Neutrophil (primary cell): ENCODE measurements around the gene SPAG16.

Source experiments
- H3K27ac ChIP-seq: fragments of 200-600 bp; sonication (generic); 2 replicates; pipeline ENCODE4 v1.5.1; 2016; ENCODE audit warnings: mild to moderate bottlenecking, moderate library complexity
- H3K27me3 ChIP-seq: fragments of 200-600 bp; sonication (generic); 2 replicates; pipeline ENCODE4 v1.6.0; 2016; ENCODE audit warnings: mild to moderate bottlenecking
- H3K36me3 ChIP-seq: fragments of 200-600 bp; sonication (generic); 2 replicates; pipeline ENCODE4 v1.5.1; 2017
- H3K4me1 ChIP-seq, 2 experiments: fragments of 200-600 bp in 1 of 2; sonication (generic) in 1 of 2; 1 replicate in 1 of 2; 2 replicates in 1 of 2; pipeline versions ENCODE4 v1.5.1 to v1.6.1; 2013 to 2016; ENCODE audit warnings: low read depth in 1 of 2, low read length in 1 of 2, mild to moderate bottlenecking in 1 of 2, moderate library complexity in 1 of 2; ENCODE audit not compliant: control insufficient read depth in 1 of 2, insufficient read depth in 1 of 2
- H3K4me3 ChIP-seq, 2 experiments: fragments of 200-600 bp in 1 of 2; sonication (generic) in 1 of 2; 1 replicate in 1 of 2; 2 replicates in 1 of 2; pipeline ENCODE4 v1.5.1; 2013 to 2016; ENCODE audit warnings: low read depth in 1 of 2, low read length in 1 of 2, mild to moderate bottlenecking in 1 of 2, moderate library complexity in 1 of 2
- H3K9me3 ChIP-seq: fragments of 200-600 bp; sonication (generic); 2 replicates; pipeline ENCODE4 v1.5.1; 2016
- TF ChIP-seq, protein P1 (sequence below): fragments of 200-600 bp; sonication (generic); IDR thresholded peaks from 2 replicates; pipeline ENCODE4 v1.5.1; 2016; ENCODE audit warnings: antibody characterized with exemption

Gene SPAG16

DNA sequence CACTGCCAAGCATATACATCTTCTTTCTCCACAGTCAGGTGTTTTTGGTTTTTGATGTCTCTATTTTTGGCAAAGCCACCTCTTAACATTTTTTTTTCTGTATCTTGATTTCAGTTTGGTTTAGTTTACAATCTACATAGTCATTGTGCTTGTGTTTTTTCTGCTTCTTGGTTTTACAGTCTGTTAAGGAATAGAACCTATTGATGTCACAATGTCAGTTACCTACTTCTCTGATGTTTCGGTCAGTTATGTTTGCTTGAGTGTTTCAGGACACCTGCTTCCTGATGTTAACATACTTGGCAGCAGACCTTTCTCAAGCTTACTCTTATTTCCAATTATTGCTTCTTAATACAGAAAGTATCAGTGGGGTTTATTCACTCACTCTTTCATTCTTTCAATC is 253.3 kb downstream of the SPAG16 start:
- H3K4me3 ChIP-seq = no peak overlapping the region
- no peaks in the 10 kb centered on the region for H3K27me3 ChIP-seq
- TF ChIP-seq, protein P1, sequence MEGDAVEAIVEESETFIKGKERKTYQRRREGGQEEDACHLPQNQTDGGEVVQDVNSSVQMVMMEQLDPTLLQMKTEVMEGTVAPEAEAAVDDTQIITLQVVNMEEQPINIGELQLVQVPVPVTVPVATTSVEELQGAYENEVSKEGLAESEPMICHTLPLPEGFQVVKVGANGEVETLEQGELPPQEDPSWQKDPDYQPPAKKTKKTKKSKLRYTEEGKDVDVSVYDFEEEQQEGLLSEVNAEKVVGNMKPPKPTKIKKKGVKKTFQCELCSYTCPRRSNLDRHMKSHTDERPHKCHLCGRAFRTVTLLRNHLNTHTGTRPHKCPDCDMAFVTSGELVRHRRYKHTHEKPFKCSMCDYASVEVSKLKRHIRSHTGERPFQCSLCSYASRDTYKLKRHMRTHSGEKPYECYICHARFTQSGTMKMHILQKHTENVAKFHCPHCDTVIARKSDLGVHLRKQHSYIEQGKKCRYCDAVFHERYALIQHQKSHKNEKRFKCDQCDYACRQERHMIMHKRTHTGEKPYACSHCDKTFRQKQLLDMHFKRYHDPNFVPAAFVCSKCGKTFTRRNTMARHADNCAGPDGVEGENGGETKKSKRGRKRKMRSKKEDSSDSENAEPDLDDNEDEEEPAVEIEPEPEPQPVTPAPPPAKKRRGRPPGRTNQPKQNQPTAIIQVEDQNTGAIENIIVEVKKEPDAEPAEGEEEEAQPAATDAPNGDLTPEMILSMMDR = no peak
- no peaks in the 10 kb centered on the region for H3K9me3 ChIP-seq
- no peaks in the 10 kb centered on the region for H3K4me1 ChIP-seq
- no peaks in the 10 kb centered on the region for H3K36me3 ChIP-seq
- H3K27ac ChIP-seq = no peak overlapping the region

DNA sequence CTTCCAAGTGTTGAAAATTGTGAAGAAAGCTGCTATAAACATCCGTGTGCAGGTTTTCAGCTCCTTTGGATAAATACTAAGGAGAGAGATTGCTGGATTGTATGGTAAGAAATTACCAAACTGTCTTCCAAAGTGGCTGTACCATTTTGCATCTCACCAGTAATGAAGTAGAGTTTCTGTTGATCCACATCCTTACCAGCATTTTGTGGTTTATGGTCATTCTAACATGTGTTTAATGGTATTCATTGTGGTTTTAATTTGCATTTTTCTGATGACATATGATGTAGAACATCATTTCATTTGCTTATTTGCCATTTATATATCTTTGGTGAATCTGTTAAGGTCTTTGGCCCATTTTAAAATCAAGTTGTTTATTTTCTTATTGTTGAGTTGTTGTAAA is 260.7 kb downstream of the SPAG16 start:
- H3K9me3 ChIP-seq = no peaks in the 10 kb centered on the region
- H3K4me3 ChIP-seq = no peak overlapping the region
- H3K4me1 ChIP-seq = no peaks in the 10 kb centered on the region
- H3K27me3 ChIP-seq = no peaks in the 10 kb centered on the region
- TF ChIP-seq, protein P1 = no peak
- H3K36me3 ChIP-seq = no peaks in the 10 kb centered on the region
- no peak overlapping the region for H3K27ac ChIP-seq

DNA sequence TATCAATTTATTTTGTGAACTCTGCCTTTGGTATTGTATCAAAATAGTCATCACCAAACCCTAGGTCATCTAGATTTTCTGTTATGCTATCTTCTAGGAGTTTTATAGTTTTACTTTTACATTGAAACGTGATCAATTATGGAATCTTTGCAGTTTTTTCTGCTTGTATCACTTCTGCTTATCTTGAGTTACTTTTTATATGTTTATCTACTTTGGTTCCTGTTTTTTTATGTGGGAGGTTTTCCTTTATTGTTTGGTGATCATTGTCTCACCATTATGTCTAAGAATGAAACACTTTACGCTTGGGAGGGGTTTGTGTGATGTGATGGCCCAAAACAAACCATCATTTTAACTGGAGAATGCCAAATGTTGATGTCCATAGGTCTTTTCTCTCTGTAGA is 261.2 kb downstream of the SPAG16 start:
- no peaks in the 10 kb centered on the region for H3K36me3 ChIP-seq
- no peak overlapping the region for H3K27ac ChIP-seq
- H3K9me3 ChIP-seq = no peaks in the 10 kb centered on the region
- H3K27me3 ChIP-seq = no peaks in the 10 kb centered on the region
- TF ChIP-seq, protein P1 = no peak
- no peaks in the 10 kb centered on the region for H3K4me1 ChIP-seq
- H3K4me3 ChIP-seq = no peak overlapping the region

DNA sequence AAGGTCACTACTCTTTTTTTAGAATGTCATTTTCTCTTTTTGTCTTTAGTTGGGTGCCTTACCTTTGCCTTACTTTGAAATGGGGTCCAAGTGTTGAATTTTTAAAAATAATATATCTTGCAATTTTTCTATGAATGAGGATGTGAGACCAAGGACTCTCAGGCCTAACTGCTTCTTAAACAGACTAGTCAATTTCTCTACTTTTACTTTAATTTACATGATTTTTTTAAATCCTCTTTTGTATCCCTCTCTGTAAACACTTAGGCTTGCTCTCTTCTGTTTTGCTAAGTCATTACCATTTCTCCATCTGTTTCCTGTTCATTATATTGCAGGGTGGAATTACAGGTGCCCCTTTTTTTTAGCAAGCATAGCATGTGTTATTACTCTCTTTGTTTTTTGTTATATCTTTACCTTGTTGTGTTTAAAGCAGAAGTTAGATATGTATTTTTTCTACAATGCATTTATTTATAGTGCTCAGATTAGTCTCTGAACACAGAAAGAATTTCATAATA is 261.8 kb downstream of the SPAG16 start:
- Histone ChIP-seq H3K9me3 (no peaks in the 10 kb centered on the region), H3K36me3 (no peaks in the 10 kb centered on the region), H3K4me3 (no peak overlapping the region), H3K4me1 (no peaks in the 10 kb centered on the region), H3K27ac (no peak overlapping the region), H3K27me3 (no peaks in the 10 kb centered on the region)
- TF ChIP-seq, protein P1 = no peak

DNA sequence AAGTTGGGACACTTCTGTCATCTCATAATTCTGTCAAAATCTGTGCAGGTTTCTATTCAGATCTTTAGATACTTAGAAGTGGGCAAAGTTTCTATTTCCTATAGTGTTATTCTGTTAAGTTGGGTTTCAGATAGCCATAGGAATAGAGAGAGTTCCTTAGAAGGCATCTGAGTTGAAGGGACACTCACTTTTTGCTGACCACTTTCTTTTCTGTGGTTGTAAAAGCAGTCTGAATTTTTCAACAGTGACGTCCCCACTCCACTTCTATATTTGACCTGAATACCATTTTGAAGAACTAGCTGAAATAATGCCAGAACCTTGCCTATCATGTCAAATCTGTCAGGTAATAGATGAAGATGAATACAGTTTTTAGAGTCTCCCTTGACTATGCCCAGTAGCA is 267.3 kb downstream of the SPAG16 start:
- Histone ChIP-seq H3K27me3 (no peaks in the 10 kb centered on the region), H3K9me3 (no peaks in the 10 kb centered on the region), H3K4me1 (no peaks in the 10 kb centered on the region), H3K27ac (no peak overlapping the region), H3K36me3 (no peaks in the 10 kb centered on the region), H3K4me3 (no peak overlapping the region)
- TF ChIP-seq, protein P1 = no peak

DNA sequence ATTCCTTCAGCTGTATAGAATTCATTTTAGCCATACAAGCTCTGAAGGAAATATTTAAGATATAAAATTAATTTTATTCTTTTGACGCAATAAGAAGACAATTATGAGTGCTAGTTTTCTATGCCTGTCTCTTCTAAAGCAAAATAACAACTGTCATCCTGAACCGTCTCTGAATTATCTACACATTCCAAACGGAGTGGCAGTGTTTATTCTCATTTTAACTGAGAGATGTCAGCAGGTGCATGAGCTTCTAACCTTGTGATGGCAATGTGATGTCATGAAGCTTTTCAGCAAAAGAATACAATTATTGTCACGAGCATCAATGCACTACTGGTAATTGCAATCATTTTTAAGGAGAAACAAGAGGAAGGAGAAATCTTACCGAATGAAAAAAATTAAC is 274.8 kb downstream of the SPAG16 start:
- H3K4me3 ChIP-seq = no peak overlapping the region
- no peaks in the 10 kb centered on the region for H3K9me3 ChIP-seq
- no peaks in the 10 kb centered on the region for H3K36me3 ChIP-seq
- TF ChIP-seq, protein P1 = no peak
- H3K27me3 ChIP-seq = no peaks in the 10 kb centered on the region
- H3K4me1 ChIP-seq = no peaks in the 10 kb centered on the region
- H3K27ac ChIP-seq = no peak overlapping the region
